HepG2 (cell line): ENCODE measurements around the gene ACAN. TPM values are rescaled to one million over a fixed set of nuclear protein-coding genes. Genes with fewer than 3 reads are reported as not detected.

Experiments used
- ATAC-seq: fragments of 200-7000 bp; cut with Tn5 transposase; 3 replicates; pipeline ENCODE4 v1.9.1; 2020; ENCODE audit warnings: mild to moderate bottlenecking, moderate library complexity
- BruUV-seq: library from RNA; stranded (reverse); fragments of 400-500 nt; replicated peaks from 2 replicates; lab custom pipeline; 2021; lab: Mats Ljungman, UMichigan
- CTCF ChIA-PET: fragments of 300-600 bp; formaldehyde crosslinking; extraction: SDS; loops from one replicate; lab custom pipeline; 2021; ENCODE audit warnings: low total read pairs, inconsistent platforms, low intra/inter-chr PET ratio; lab: Yijun Ruan, JAX
- POLR2A ChIA-PET: fragments of 350-600 bp; sonication (Branson Sonifier 250); formaldehyde crosslinking; loops from one replicate; lab custom pipeline; 2020; ENCODE audit warnings: antibody characterized with exemption, inconsistent platforms; lab: Yijun Ruan, JAX
- DNase-seq: peaks from one replicate; pipeline ENCODE4 v3.0.0-alpha.2; 2015; ENCODE audit warnings: low spot score
- FAIRE-seq: peaks from 3 replicates; lab custom pipeline; 2011; peaks lifted over from hg19 to GRCh38; lab: Jason Lieb, UNC
- H2AFZ ChIP-seq: one replicate; pipeline ENCODE4 v1.6.1; 2011; ENCODE audit warnings: low read length, inconsistent platforms
- H3K27ac ChIP-seq: fragments of 300-600 bp; 3 replicates; pipeline ENCODE4 v1.8.0; 2011; ENCODE audit warnings: mixed run types, mild to moderate bottlenecking, mixed read lengths, low read length, inconsistent platforms; ENCODE audit not compliant: insufficient read depth; ENCODE audit errors: extremely low read length
- H3K27me3 ChIP-seq, 2 experiments: fragments of 200-600 bp in 1 of 2; 2 replicates in 1 of 2; 3 replicates in 1 of 2; pipeline versions ENCODE4 v1.6.0 to v1.8.0; 2011; ENCODE audit warnings: low read length in 2 of 2, mild to moderate bottlenecking in 2 of 2, moderate library complexity in 2 of 2, inconsistent platforms in 1 of 2; ENCODE audit not compliant: insufficient read depth in 2 of 2, control insufficient read depth in 1 of 2
- H3K36me3 ChIP-seq, 2 experiments: fragments of 200-600 bp in 1 of 2; replicated peaks in 1 of 2; 2 replicates in 1 of 2; 3 replicates in 1 of 2; pipeline versions ENCODE4 v1.5.1 to v1.8.0; 2011; ENCODE audit warnings: low read length in 2 of 2, inconsistent platforms in 1 of 2; ENCODE audit not compliant: insufficient read depth in 2 of 2, control insufficient read depth in 1 of 2
- H3K4me1 ChIP-seq: 2 replicates; pipeline ENCODE4 v1.5.1; 2012; ENCODE audit warnings: low read length, inconsistent platforms; ENCODE audit not compliant: insufficient read depth
- H3K4me2 ChIP-seq: 2 replicates; pipeline ENCODE4 v1.6.0; 2011; ENCODE audit warnings: low read depth, low read length, inconsistent platforms
- H3K4me3 ChIP-seq, 3 experiments: fragments of 200-600 bp in 1 of 3; sonication (generic), shearing (Covaris generic) in 1 of 3; replicated peaks in 1 of 3; 2 replicates each; pipeline ENCODE4 v1.5.1; 2011 to 2016; ENCODE audit warnings: low read length in 3 of 3, inconsistent platforms in 2 of 3, low read depth in 2 of 3, mild to moderate bottlenecking in 2 of 3, control low read depth in 1 of 3, mixed read lengths in 1 of 3; ENCODE audit not compliant: insufficient read depth in 1 of 3
- H3K79me2 ChIP-seq: one replicate; pipeline ENCODE4 v1.6.1; 2011; ENCODE audit warnings: low read length, inconsistent platforms; ENCODE audit not compliant: insufficient read depth
- H3K9ac ChIP-seq: 2 replicates; pipeline ENCODE4 v1.6.0; 2011; ENCODE audit warnings: mild to moderate bottlenecking, low read depth, low read length, inconsistent platforms; ENCODE audit not compliant: insufficient read depth
- H3K9me3 ChIP-seq: 2 replicates; pipeline ENCODE4 v1.5.1; 2012; ENCODE audit warnings: mild to moderate bottlenecking, low read length
- H4K20me1 ChIP-seq: 2 replicates; pipeline ENCODE4 v1.6.0; 2011; ENCODE audit warnings: inconsistent platforms, mild to moderate bottlenecking, low read length, moderate library complexity; ENCODE audit not compliant: insufficient read depth
- ATRX ChIP-seq: sonication (generic); formaldehyde crosslinking; IDR thresholded peaks from 2 replicates; pipeline ENCODE4 v1.4.0; 2020; ENCODE audit warnings: missing genetic modification reagents, borderline replicate concordance
- HNRNPUL1 ChIP-seq: fragments of 200-400 bp; formaldehyde crosslinking; IDR thresholded peaks from 2 replicates; pipeline ENCODE4 v1.6.1; 2017; ENCODE audit warnings: low read depth, mild to moderate bottlenecking, low read length, moderate library complexity
- JUNB ChIP-seq: sonication (generic); formaldehyde crosslinking; IDR thresholded peaks from 2 replicates; pipeline ENCODE4 v1.8.0; 2022; ENCODE audit warnings: missing genetic modification reagents, mild to moderate bottlenecking, borderline replicate concordance
- KAT7 ChIP-seq: IDR thresholded peaks from 2 replicates; pipeline ENCODE4 v1.6.1; 2018; ENCODE audit warnings: borderline replicate concordance, missing compliant biosample characterization
- MAF1 ChIP-seq: sonication (generic); formaldehyde crosslinking; IDR thresholded peaks from 2 replicates; pipeline ENCODE4 v1.5.0; 2020; ENCODE audit warnings: missing genetic modification reagents, borderline replicate concordance
- MXI1 ChIP-seq: IDR thresholded peaks from 3 replicates; pipeline ENCODE4 v1.6.1; 2012; ENCODE audit warnings: low read depth, low read length, inconsistent platforms, borderline replicate concordance
- NONO ChIP-seq, 2 experiments: fragments of 450-650 bp in 1 of 2; sonication (generic) in 1 of 2; formaldehyde crosslinking in 1 of 2; IDR thresholded peaks in 1 of 2; conservative IDR thresholded peaks in 1 of 2; 2 replicates each; pipeline versions ENCODE4 v1.6.1 to v1.8.0; 2017 to 2022; ENCODE audit warnings: mild to moderate bottlenecking in 1 of 2, missing genetic modification reagents in 1 of 2, moderate library complexity in 1 of 2
- TCF7L2 ChIP-seq: IDR thresholded peaks from 2 replicates; pipeline ENCODE4 v1.6.1; 2011; ENCODE audit warnings: mild to moderate bottlenecking, low read depth, low read length, moderate library complexity
- ZFP1 ChIP-seq: IDR thresholded peaks from 2 replicates; pipeline ENCODE4 v1.6.1; 2016
- ZFP37 ChIP-seq: sonication (generic); formaldehyde crosslinking; IDR thresholded peaks from 2 replicates; pipeline ENCODE4 v1.4.0; 2020; ENCODE audit warnings: missing genetic modification reagents, borderline replicate concordance
- ZFP62 ChIP-seq: sonication (generic); formaldehyde crosslinking; IDR thresholded peaks from 2 replicates; pipeline ENCODE4 v1.4.0; 2020; ENCODE audit warnings: missing genetic modification reagents
- ZNF10 ChIP-seq: sonication (generic); formaldehyde crosslinking; IDR thresholded peaks from 2 replicates; pipeline ENCODE4 v1.4.0; 2020; ENCODE audit warnings: mild to moderate bottlenecking, low read depth, missing genetic modification reagents, borderline replicate concordance
- ZNF383 ChIP-seq: sonication (generic); formaldehyde crosslinking; IDR thresholded peaks from 2 replicates; pipeline ENCODE4 v1.4.0; 2020; ENCODE audit warnings: missing genetic modification reagents, mild to moderate bottlenecking, borderline replicate concordance
- ZNF552 ChIP-seq: sonication (generic); formaldehyde crosslinking; IDR thresholded peaks from 2 replicates; pipeline ENCODE4 v1.9.0; 2022; ENCODE audit warnings: missing genetic modification reagents, mild to moderate bottlenecking, borderline replicate concordance
- ZNF557 ChIP-seq: sonication (generic); formaldehyde crosslinking; IDR thresholded peaks from 2 replicates; pipeline ENCODE4 v1.4.0; 2020; ENCODE audit warnings: missing genetic modification reagents
- ZNF563 ChIP-seq: sonication (generic); formaldehyde crosslinking; IDR thresholded peaks from 2 replicates; pipeline ENCODE4 v1.8.0; 2022; ENCODE audit warnings: mild to moderate bottlenecking, moderate library complexity, missing genetic modification reagents
- WGBS: methylation state at CpG from one replicate; pipeline ENCODE4 v1.1.6; 2017; ENCODE audit warnings: low lambda C conversion rate; 5-methylcytosine and 5-hydroxymethylcytosine counted together
- in situ Hi-C: cut with HindIII; loops from 2 replicates; pipeline ENCODE4 v1.10.0; 2017; ENCODE audit warnings: low pct_unique_long_range_greater_than_20kb; ENCODE audit not compliant: extremely low pct_ligation_motif_present
- intact Hi-C: fragments of 100-400 bp; cut with micrococcal nuclease; formaldehyde crosslinking; loops from one replicate; pipeline ENCODE4 v1.10.0; 2022; ENCODE audit not compliant: unreplicated experiment
- polyA plus RNA-seq, 8 experiments: library from polyadenylated mRNA; depleted of rRNA in 3 of 8; stranded (reverse) in 7 of 8; unstranded in 1 of 8; fragments of >200 nt; fragmentation: Illumina TruSeq in 4 of 8; extraction: Trizol in 4 of 8; gene quantifications; 2 replicates each; pipeline versions ENCODE4 v1.2.1 to v1.2.3, GENCODE V29; 2011 to 2016; ENCODE audit warnings: low read depth in 4 of 8, missing spikeins in 1 of 8, mixed read lengths in 1 of 8; ENCODE audit not compliant: insufficient read depth in 1 of 8
- total RNA-seq, 5 experiments: library from RNA; depleted of rRNA; stranded (reverse); fragments of >200 nt; fragmentation: Illumina TruSeq; extraction: Trizol; gene quantifications; 2 replicates each; pipeline ENCODE4 v1.2.3, GENCODE V29; 2016; ENCODE audit warnings: low read depth in 1 of 5
- TF ChIP-seq, protein P1 (sequence below): sonication (generic); formaldehyde crosslinking; IDR thresholded peaks from 2 replicates; pipeline ENCODE4 v1.5.0; 2020; ENCODE audit warnings: missing genetic modification reagents, mild to moderate bottlenecking, borderline replicate concordance
- TF ChIP-seq, protein P2 (sequence below): sonication (generic); formaldehyde crosslinking; conservative IDR thresholded peaks from 2 replicates; pipeline ENCODE4 v1.8.0; 2022; ENCODE audit warnings: missing genetic modification reagents
- TF ChIP-seq, protein P3 (sequence below): sonication (generic); formaldehyde crosslinking; conservative IDR thresholded peaks from 2 replicates; pipeline ENCODE4 v1.4.0; 2020; ENCODE audit warnings: missing genetic modification reagents

Gene ACAN
- total and polyA plus RNA-seq, 2 of the 13 experiments (the other 11 are each of a cell fraction or from before 2014, with no cell fraction given), result not detected

- Histone ChIP-seq H2AFZ (no peak overlapping the region), H3K4me2 (no peak overlapping the region), H3K9ac (no peak overlapping the region), H3K4me1 (peaks cover 6% of the 10 kb centered on the region), H3K27ac (no peak overlapping the region), H3K79me2 (no peaks in the 10 kb centered on the region), H4K20me1 (no peaks in the 10 kb centered on the region), H3K36me3 (no peaks in the 10 kb centered on the region), H3K9me3 (no peaks in the 10 kb centered on the region), H3K27me3 (peaks cover 1 to 9% of the 10 kb centered on the region in 2 experiments; a peak in 2 of 5 replicates), H3K4me3 (no peak overlapping the region)
- intact Hi-C loops, result no loop called here
- 31% methylated on average over 5 of the region's 5 CpGs for WGBS
- no peak for TF ChIP-seq ZFP37
- TF ChIP-seq NONO (IDR thresholded peaks at IDR 0.05), result no peak
- no peak for TF ChIP-seq NONO (CRISPR knock-in tag; conservative IDR thresholded peaks at IDR 0.05)
- TF ChIP-seq JUNB (CRISPR knock-in tag), result no peak
- no peak for TF ChIP-seq ZNF557 (CRISPR knock-in tag)
- no peak for TF ChIP-seq ZNF552 (CRISPR knock-in tag)
- TF ChIP-seq, protein P1, sequence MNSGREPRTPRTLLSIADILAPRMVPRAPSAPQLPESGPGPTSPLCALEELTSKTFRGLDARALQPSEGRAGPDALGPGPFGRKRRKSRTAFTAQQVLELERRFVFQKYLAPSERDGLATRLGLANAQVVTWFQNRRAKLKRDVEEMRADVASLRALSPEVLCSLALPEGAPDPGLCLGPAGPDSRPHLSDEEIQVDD (CRISPR knock-in tag), result no peak
- no peak for TF ChIP-seq MXI1
- no peak for TF ChIP-seq ZNF563 (CRISPR knock-in tag)
- TF ChIP-seq, protein P2, sequence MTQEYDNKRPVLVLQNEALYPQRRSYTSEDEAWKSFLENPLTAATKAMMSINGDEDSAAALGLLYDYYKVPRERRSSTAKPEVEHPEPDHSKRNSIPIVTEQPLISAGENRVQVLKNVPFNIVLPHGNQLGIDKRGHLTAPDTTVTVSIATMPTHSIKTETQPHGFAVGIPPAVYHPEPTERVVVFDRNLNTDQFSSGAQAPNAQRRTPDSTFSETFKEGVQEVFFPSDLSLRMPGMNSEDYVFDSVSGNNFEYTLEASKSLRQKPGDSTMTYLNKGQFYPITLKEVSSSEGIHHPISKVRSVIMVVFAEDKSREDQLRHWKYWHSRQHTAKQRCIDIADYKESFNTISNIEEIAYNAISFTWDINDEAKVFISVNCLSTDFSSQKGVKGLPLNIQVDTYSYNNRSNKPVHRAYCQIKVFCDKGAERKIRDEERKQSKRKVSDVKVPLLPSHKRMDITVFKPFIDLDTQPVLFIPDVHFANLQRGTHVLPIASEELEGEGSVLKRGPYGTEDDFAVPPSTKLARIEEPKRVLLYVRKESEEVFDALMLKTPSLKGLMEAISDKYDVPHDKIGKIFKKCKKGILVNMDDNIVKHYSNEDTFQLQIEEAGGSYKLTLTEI (CRISPR knock-in tag), result no peak
- TF ChIP-seq, protein P3, sequence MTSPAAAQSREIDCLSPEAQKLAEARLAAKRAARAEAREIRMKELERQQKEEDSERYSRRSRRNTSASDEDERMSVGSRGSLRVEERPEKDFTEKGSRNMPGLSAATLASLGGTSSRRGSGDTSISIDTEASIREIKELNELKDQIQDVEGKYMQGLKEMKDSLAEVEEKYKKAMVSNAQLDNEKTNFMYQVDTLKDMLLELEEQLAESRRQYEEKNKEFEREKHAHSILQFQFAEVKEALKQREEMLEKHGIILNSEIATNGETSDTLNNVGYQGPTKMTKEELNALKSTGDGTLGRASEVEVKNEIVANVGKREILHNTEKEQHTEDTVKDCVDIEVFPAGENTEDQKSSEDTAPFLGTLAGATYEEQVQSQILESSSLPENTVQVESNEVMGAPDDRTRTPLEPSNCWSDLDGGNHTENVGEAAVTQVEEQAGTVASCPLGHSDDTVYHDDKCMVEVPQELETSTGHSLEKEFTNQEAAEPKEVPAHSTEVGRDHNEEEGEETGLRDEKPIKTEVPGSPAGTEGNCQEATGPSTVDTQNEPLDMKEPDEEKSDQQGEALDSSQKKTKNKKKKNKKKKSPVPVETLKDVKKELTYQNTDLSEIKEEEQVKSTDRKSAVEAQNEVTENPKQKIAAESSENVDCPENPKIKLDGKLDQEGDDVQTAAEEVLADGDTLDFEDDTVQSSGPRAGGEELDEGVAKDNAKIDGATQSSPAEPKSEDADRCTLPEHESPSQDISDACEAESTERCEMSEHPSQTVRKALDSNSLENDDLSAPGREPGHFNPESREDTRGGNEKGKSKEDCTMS (CRISPR knock-in tag), result no peak
- no peak for TF ChIP-seq TCF7L2
- TF ChIP-seq ZNF383 (CRISPR knock-in tag), result no peak
- no peak for TF ChIP-seq HNRNPUL1
- no peak for TF ChIP-seq ZFP1 (CRISPR knock-in tag)
- no peak for TF ChIP-seq ZFP62 (CRISPR knock-in tag)
- TF ChIP-seq KAT7 (CRISPR knock-in tag), result no peak
- no peak for TF ChIP-seq ZNF10 (CRISPR knock-in tag)
- TF ChIP-seq ATRX (CRISPR knock-in tag), result no peak
- TF ChIP-seq MAF1, result no peak
- CTCF ChIA-PET, result no interaction called here
- no peak for DNase-seq
- POLR2A ChIA-PET, result no interaction called here
- FAIRE-seq, result no peak
- BruUV-seq, result no TSS peak
- in situ Hi-C loops, result no loop called here
- no peak for ATAC-seq
Observed at GRCh38 chr15:88917760-88918159, 114.5 kb downstream of the ACAN start.
